SK-N-SH treated with all-trans-retinoic acid at 6 μM for 48 hours (cell line): Measurements from ENCODE around the gene SPG7.

Experiments
- ARNTL ChIP-seq: fragments of 450-650 bp; formaldehyde crosslinking; IDR thresholded peaks from 2 replicates; pipeline ENCODE4 v1.5.0; 2020; ENCODE audit warnings: low read depth, mild to moderate bottlenecking, moderate library complexity, borderline replicate concordance
- CSDC2 ChIP-seq: fragments of 250-450 bp; sonication (Bioruptor Pico); IDR thresholded peaks from 2 replicates; pipeline ENCODE4 v1.5.0; 2020; ENCODE audit warnings: mild to moderate bottlenecking, moderate library complexity
- ESRRG ChIP-seq: fragments of 250-450 bp; sonication (Bioruptor Pico); IDR thresholded peaks from 2 replicates; pipeline ENCODE4 v1.6.1; 2021; ENCODE audit warnings: mild to moderate bottlenecking
- GLIS3 ChIP-seq: fragments of 250-450 bp; sonication (Bioruptor Pico); IDR thresholded peaks from 2 replicates; pipeline ENCODE4 v1.5.0; 2020; ENCODE audit warnings: mild to moderate bottlenecking, moderate library complexity
- RARB ChIP-seq: fragments of 250-450 bp; sonication (Bioruptor Pico); IDR thresholded peaks from 2 replicates; pipeline ENCODE4 v1.8.0; 2021; ENCODE audit warnings: mild to moderate bottlenecking, moderate library complexity
- ZFP30 ChIP-seq: fragments of 450-650 bp; formaldehyde crosslinking; IDR thresholded peaks from 2 replicates; pipeline ENCODE4 v1.5.0; 2022; ENCODE audit warnings: mild to moderate bottlenecking, moderate library complexity
- ZNF565 ChIP-seq: fragments of 450-650 bp; formaldehyde crosslinking; conservative IDR thresholded peaks from 2 replicates; pipeline ENCODE4 v1.5.0; 2020; ENCODE audit warnings: low read depth, mild to moderate bottlenecking, moderate library complexity
- ZNF8 ChIP-seq: fragments of 450-650 bp; formaldehyde crosslinking; IDR thresholded peaks from 2 replicates; pipeline ENCODE4 v1.5.0; 2020; ENCODE audit warnings: mild to moderate bottlenecking, moderate library complexity
- TF ChIP-seq, protein P1 (sequence below): fragments of 250-450 bp; sonication (Bioruptor Pico); IDR thresholded peaks from 2 replicates; pipeline ENCODE4 v1.5.1; 2020; ENCODE audit warnings: low read depth, mild to moderate bottlenecking, moderate library complexity
- TF ChIP-seq, protein P2 (sequence below): fragments of 250-450 bp; sonication (Bioruptor Pico); IDR thresholded peaks from 2 replicates; pipeline ENCODE4 v1.5.1; 2021; ENCODE audit warnings: mild to moderate bottlenecking, moderate library complexity
- TF ChIP-seq, protein P3 (sequence below): fragments of 250-450 bp; sonication (Bioruptor Pico); IDR thresholded peaks from 2 replicates; pipeline ENCODE4 v1.8.0; 2021; ENCODE audit warnings: low read depth, mild to moderate bottlenecking, moderate library complexity, borderline replicate concordance
- TF ChIP-seq, protein P4 (sequence below): fragments of 250-450 bp; sonication (Bioruptor Pico); IDR thresholded peaks from 2 replicates; pipeline ENCODE4 v1.8.0; 2020; ENCODE audit warnings: mild to moderate bottlenecking, moderate library complexity, borderline replicate concordance

DNA sequence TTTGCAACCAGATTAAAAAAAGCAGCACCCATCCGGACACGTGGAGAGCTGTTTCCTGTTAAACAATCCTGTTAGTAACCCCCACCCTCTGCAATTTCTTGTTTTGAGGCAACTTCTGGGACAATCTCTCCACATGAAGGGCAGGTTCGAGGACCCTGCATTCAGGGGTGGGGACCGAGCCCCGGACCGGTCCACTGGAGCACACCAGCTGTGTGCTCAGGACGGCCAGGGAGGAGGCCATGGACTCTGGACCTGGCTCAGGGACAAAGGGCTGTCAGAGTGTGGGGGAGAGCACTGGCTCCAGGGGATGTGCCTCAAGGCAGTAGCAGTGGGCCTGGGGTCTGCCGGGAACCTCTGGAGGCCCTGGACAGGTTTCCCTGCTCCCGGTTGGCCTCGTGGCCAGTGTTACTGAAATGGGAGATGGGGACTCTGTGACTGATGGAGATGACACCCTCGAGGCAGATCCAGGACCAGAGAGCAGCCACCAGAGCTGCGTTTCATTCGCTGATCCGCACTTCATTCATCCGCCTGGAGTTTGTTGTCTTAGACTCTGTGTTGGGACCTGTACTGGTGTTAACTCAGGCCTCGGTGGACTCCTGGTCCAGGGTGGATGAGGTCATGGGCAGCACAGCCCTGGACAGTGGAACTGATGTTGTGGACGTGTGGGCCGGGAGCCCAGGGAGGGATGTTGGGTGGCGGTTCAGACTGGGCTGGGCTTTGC, 64.4 kb downstream of the SPG7 start:
- TF ChIP-seq, protein P1, sequence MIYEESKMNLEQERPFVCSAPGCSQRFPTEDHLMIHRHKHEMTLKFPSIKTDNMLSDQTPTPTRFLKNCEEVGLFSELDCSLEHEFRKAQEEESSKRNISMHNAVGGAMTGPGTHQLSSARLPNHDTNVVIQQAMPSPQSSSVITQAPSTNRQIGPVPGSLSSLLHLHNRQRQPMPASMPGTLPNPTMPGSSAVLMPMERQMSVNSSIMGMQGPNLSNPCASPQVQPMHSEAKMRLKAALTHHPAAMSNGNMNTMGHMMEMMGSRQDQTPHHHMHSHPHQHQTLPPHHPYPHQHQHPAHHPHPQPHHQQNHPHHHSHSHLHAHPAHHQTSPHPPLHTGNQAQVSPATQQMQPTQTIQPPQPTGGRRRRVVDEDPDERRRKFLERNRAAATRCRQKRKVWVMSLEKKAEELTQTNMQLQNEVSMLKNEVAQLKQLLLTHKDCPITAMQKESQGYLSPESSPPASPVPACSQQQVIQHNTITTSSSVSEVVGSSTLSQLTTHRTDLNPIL: no peak
- TF ChIP-seq, protein P2, sequence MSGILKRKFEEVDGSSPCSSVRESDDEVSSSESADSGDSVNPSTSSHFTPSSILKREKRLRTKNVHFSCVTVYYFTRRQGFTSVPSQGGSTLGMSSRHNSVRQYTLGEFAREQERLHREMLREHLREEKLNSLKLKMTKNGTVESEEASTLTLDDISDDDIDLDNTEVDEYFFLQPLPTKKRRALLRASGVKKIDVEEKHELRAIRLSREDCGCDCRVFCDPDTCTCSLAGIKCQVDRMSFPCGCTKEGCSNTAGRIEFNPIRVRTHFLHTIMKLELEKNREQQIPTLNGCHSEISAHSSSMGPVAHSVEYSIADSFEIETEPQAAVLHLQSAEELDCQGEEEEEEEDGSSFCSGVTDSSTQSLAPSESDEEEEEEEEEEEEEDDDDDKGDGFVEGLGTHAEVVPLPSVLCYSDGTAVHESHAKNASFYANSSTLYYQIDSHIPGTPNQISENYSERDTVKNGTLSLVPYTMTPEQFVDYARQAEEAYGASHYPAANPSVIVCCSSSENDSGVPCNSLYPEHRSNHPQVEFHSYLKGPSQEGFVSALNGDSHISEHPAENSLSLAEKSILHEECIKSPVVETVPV (CRISPR knock-in tag): no peak
- TF ChIP-seq ZNF565 (CRISPR knock-in tag): no peak
- TF ChIP-seq RARB: no peak
- TF ChIP-seq ZNF8 (CRISPR knock-in tag): no peak
- TF ChIP-seq ZFP30 (CRISPR knock-in tag): no peak
- TF ChIP-seq, protein P3, sequence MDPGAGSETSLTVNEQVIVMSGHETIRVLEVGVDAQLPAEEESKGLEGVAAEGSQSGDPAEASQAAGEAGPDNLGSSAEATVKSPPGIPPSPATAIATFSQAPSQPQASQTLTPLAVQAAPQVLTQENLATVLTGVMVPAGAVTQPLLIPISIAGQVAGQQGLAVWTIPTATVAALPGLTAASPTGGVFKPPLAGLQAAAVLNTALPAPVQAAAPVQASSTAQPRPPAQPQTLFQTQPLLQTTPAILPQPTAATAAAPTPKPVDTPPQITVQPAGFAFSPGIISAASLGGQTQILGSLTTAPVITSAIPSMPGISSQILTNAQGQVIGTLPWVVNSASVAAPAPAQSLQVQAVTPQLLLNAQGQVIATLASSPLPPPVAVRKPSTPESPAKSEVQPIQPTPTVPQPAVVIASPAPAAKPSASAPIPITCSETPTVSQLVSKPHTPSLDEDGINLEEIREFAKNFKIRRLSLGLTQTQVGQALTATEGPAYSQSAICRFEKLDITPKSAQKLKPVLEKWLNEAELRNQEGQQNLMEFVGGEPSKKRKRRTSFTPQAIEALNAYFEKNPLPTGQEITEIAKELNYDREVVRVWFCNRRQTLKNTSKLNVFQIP (CRISPR knock-in tag): no peak
- TF ChIP-seq ARNTL (CRISPR knock-in tag): no peak
- TF ChIP-seq GLIS3: no peak
- no peak for TF ChIP-seq CSDC2 (CRISPR knock-in tag)
- no peak for TF ChIP-seq ESRRG (CRISPR knock-in tag)
- TF ChIP-seq, protein P4, sequence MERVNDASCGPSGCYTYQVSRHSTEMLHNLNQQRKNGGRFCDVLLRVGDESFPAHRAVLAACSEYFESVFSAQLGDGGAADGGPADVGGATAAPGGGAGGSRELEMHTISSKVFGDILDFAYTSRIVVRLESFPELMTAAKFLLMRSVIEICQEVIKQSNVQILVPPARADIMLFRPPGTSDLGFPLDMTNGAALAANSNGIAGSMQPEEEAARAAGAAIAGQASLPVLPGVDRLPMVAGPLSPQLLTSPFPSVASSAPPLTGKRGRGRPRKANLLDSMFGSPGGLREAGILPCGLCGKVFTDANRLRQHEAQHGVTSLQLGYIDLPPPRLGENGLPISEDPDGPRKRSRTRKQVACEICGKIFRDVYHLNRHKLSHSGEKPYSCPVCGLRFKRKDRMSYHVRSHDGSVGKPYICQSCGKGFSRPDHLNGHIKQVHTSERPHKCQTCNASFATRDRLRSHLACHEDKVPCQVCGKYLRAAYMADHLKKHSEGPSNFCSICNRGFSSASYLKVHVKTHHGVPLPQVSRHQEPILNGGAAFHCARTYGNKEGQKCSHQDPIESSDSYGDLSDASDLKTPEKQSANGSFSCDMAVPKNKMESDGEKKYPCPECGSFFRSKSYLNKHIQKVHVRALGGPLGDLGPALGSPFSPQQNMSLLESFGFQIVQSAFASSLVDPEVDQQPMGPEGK: no peak
